ENCODE measurements around the gene TCL1B.
"Not testable (repeated sequence)": the region's sequence is repeated elsewhere in the genome, so short reads cannot be mapped to it uniquely, and the experiment has no call there.

DNA sequence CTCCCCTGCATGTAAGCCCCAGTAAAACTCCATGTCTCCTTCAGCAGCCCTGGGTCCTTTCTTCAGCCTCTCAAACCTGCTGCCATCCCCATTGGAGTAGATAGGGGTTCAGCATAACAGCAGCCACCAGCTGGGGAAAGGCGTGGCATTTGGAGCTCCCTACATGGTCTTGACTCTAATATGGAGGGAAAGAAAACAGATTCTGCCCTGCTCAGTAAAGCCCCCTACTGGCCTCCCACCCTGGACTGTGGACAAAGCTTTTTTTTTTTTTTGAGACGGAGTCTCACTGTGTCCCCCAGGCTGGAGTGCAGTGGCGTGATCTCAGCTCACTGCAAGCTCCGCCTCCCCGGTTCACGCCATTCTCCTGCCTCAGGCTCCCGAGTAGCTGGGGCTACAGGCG lies 20.7 kb upstream of the TCL1B start:
- not testable (repeated sequence) for TF ChIP-seq YY1 (IDR thresholded peaks at IDR 0.05; ENCODE audit: insufficient read depth, insufficient read length); SUZ12 (IDR thresholded peaks at IDR 0.05; ENCODE audit: extremely low read depth, insufficient read depth, insufficient read length); ZNF274 (IDR thresholded peaks at IDR 0.05; ENCODE audit: low read depth, low read length)

Data from NT2/D1 (cell line).